Psoas muscle (tissue), 8 donors: Measurements from ENCODE around the gene OAF. TPM values are rescaled to one million over a fixed set of nuclear protein-coding genes. Genes with fewer than 3 reads are reported as not detected.

Experiments
- ATAC-seq, 4 donors: fragments of 200-7000 bp; cut with Tn5 transposase; one replicate each; pipeline ENCODE4 v1.9.1; 2020; ENCODE audit warnings: moderate library complexity in 3 of 4, mild to moderate bottlenecking in 2 of 4
- DNase-seq, 2 donors: peaks; one replicate each; pipeline ENCODE4 v3.0.0-alpha.2; 2020
- H3K27ac ChIP-seq: fragments of 200-600 bp; one replicate; pipeline ENCODE4 v1.8.0; 2022
- H3K27me3 ChIP-seq, 3 donors: fragments of 200-600 bp in 1 of 3; one replicate each; pipeline versions ENCODE4 v1.6.1 to v1.8.0; 2013 to 2022; ENCODE audit warnings: low read length in 2 of 3, mild to moderate bottlenecking in 2 of 3, moderate library complexity in 1 of 3; ENCODE audit not compliant: insufficient read depth in 3 of 3
- H3K36me3 ChIP-seq, 2 donors: fragments of 200-600 bp in 1 of 2; one replicate each; pipeline versions ENCODE4 v1.6.1 to v1.8.0; 2013 to 2022; ENCODE audit warnings: low read depth in 1 of 2, mild to moderate bottlenecking in 1 of 2, moderate library complexity in 1 of 2; ENCODE audit not compliant: insufficient read depth in 1 of 2
- H3K4me1 ChIP-seq: fragments of 200-600 bp; one replicate; pipeline ENCODE4 v1.8.0; 2022
- H3K4me3 ChIP-seq: fragments of 200-600 bp; one replicate; pipeline ENCODE4 v1.8.0; 2022; ENCODE audit warnings: mild to moderate bottlenecking
- H3K9me3 ChIP-seq: fragments of 200-600 bp; one replicate; pipeline ENCODE4 v1.8.0; 2022
- WGBS, 3 donors: extraction: QIAGEN DNeasy Blood & Tissue Kit; methylation state at CpG; one replicate each; pipeline versions ENCODE4 v1.1.6 to v1.1.7; 2013; 5-methylcytosine and 5-hydroxymethylcytosine counted together
- intact Hi-C, 2 donors: fragments of 100-400 bp; cut with DNase I; formaldehyde crosslinking; loops; one replicate each; pipeline versions ENCODE4 v1.11.0 to v1.14.2; 2022
- polyA plus RNA-seq, 3 donors: library from polyadenylated mRNA; stranded (reverse); fragments of 200-250 nt; gene quantifications; one replicate each; pipeline ENCODE4 v1.2.3, GENCODE V29; 2013
- total RNA-seq, 4 donors: library from RNA; stranded (reverse); fragmentation: NEBNext Ultra II Directional in 2 of 4; extraction: Animal tissue kit (Norgen Biotek cat#: 25700) in 2 of 4; gene quantifications; one replicate each; pipeline versions ENCODE4 v1.2.1 to v1.2.4, GENCODE V29; 2021 to 2023
- TF ChIP-seq, protein P1 (sequence below): fragments of 200-600 bp; IDR thresholded peaks from one replicate; pipeline ENCODE4 v1.8.0; 2022; ENCODE audit warnings: antibody characterized with exemption
- donor health status: healthy with polysubstance abuse.
- donor health status: DM: no; HTN: no; CAD: no; lungs with moderate emphysema.
- donor health status: Bipolar disorder and iron deficiency.
- donor health status: healthy.
- donor health status: DM: yes; HTN: yes; CAD: no.
- donor health status: DM: no; HTN: no; CAD: no.
- donor health status: DM: no; HTN: no; CAD: no.
- donor health status: DM: yes; HTN: yes; CAD: no.

Gene OAF
- total and polyA plus RNA-seq, 7 donors = 3.2 to 15.3 (median 8.1) TPM

DNA sequence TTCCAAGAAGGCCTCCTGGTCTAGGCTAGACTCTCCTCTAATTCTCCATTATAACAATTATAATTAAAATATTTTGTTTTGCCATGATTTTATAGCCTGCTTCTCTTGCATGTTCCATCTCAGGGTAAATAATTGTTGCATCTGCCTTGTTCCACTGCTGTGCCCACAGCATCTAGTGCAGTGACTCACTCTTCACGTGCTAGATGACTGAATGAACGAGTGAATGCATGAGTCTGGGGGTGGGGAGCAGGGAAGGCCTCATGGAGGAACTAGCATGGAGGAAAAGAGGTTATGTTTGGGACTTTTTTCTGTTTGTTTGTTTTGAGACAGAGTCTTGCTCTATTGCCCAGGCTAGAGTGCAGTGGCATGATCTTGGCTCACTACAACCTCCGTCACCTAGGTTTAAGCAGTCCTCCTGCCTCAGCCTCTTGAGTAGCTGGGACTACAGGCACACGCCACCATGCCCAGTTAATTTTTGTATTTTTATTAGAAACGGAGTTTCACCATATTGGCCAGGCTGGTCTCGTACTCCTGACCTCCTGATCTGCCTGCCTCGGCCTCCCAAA is 5.2 kb upstream of the OAF start:
- WGBS, 3 donors = 92 to 94% (median 93%) methylated on average over 7 of the region's 7 CpGs
- intact Hi-C loops = no loop called here
- no peaks in the 10 kb centered on the region for H3K9me3 ChIP-seq
- peaks cover 0 to 37% (median under 1%) of the 10 kb centered on the region in 3 donors for H3K27me3 ChIP-seq
- no peak overlapping the region for H3K27ac ChIP-seq
- TF ChIP-seq, protein P1, sequence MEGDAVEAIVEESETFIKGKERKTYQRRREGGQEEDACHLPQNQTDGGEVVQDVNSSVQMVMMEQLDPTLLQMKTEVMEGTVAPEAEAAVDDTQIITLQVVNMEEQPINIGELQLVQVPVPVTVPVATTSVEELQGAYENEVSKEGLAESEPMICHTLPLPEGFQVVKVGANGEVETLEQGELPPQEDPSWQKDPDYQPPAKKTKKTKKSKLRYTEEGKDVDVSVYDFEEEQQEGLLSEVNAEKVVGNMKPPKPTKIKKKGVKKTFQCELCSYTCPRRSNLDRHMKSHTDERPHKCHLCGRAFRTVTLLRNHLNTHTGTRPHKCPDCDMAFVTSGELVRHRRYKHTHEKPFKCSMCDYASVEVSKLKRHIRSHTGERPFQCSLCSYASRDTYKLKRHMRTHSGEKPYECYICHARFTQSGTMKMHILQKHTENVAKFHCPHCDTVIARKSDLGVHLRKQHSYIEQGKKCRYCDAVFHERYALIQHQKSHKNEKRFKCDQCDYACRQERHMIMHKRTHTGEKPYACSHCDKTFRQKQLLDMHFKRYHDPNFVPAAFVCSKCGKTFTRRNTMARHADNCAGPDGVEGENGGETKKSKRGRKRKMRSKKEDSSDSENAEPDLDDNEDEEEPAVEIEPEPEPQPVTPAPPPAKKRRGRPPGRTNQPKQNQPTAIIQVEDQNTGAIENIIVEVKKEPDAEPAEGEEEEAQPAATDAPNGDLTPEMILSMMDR = no peak
- DNase-seq (no peak), ATAC-seq (no peak)
- H3K4me3 ChIP-seq = no peak overlapping the region
- H3K4me1 ChIP-seq = peaks cover 9% of the 10 kb centered on the region
- H3K36me3 ChIP-seq = no peaks in the 10 kb centered on the region

DNA sequence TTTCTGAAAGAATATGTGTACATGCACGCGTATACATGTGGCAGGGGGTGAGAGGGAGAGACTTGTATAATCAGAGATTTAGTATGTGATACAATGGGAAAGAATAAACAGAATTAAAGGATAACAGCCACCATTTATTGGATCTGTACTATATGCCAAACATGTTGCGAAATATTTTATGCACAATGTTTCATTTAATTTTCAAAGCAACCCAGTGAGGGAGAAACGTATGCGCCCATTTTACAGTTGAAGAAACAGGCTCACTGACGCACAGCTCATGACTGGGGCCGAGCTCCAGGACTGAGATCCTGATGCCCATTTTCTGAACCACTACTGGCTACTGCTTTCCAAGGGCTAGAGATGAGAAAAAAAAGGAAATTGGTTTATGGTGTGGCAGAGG is 3.3 kb upstream of the OAF start:
- DNase-seq (no peak), ATAC-seq (no peak)
- intact Hi-C loops = no loop called here
- Histone ChIP-seq H3K4me3 (no peak overlapping the region), H3K27me3 (peaks cover 0 to 37% (median 3%) of the 10 kb centered on the region in 3 donors), H3K36me3 (no peaks in the 10 kb centered on the region), H3K9me3 (no peaks in the 10 kb centered on the region), H3K27ac (no peak overlapping the region), H3K4me1 (peaks cover 9% of the 10 kb centered on the region)
- 92 to 96% (median 92%) methylated on average over 7 of the region's 7 CpGs for WGBS, 3 donors
- TF ChIP-seq, protein P1 = no peak

DNA sequence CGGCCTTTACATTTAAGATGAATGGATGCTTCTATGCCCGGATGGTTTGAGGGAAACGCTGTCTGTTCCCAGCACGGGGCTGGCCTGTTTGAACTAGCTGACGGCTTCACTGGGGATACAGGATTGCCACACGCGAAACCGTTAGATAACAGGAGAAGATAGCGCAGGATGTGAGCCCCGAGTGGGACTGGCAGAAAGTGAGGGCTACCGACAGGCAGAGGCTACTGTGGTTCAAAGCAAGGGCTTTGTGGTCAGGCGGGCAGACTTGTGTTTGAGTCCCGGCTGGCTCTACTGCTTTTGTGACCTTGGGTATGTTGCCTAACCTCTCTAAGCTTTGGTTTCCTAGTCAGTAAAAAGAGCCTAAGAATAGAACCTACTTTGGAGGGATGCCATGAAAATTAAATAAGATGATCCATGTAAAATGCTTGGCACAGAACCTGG is 2.8 kb upstream of the OAF start:
- intact Hi-C loops = no loop called here
- ATAC-seq (peak in 3 of 4 donors; percentile 45 to 54 (median 48)), DNase-seq (no peak)
- Histone ChIP-seq H3K36me3 (no peaks in the 10 kb centered on the region), H3K4me3 (no peak overlapping the region), H3K4me1 (peaks cover 9% of the 10 kb centered on the region), H3K27ac (no peak overlapping the region), H3K9me3 (no peaks in the 10 kb centered on the region), H3K27me3 (peaks cover 0 to 37% (median 3%) of the 10 kb centered on the region in 3 donors)
- TF ChIP-seq, protein P1 = no peak
- 50 to 51% (median 50%) methylated on average over 13 of the region's 13 CpGs for WGBS, 3 donors

DNA sequence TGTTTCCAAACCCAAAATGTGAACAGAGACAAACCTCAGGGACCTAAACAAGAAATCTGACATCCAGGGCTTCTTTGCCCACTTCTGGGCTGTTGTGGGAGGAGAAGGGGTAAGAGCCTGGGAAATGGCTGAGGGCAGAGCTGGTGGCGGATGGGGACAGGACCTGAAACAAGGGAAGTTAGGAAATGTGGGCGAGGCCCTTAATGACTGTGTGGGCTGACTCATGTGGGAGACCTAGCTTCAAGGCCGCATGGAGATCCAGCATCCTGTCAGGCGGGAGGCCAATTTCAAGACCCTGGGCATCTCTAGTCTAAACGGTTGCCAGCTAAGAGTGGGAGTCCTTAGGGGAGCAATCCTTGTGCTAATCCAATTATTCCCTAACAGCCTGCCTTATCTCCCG is 2.1 kb upstream of the OAF start:
- no peaks in the 10 kb centered on the region for H3K9me3 ChIP-seq
- DNase-seq = peak; percentile 70 to 72
- H3K27ac ChIP-seq = peak overlapping the region; percentile 13
- peaks cover 9% of the 10 kb centered on the region for H3K4me1 ChIP-seq
- intact Hi-C loops = no loop called here
- no peaks in the 10 kb centered on the region for H3K36me3 ChIP-seq
- peak in 3 of 4 donors; percentile 41 to 52 (median 44) for ATAC-seq
- WGBS, 3 donors = 49 to 56% (median 55%) methylated on average over 6 of the region's 6 CpGs
- H3K27me3 ChIP-seq = peaks cover 0 to 37% (median 3%) of the 10 kb centered on the region in 3 donors
- H3K4me3 ChIP-seq = no peak overlapping the region
- TF ChIP-seq, protein P1 = no peak
